SK-MEL-5 (cell line): ENCODE data around the gene ADAMTS7. TPM values are rescaled to one million over a fixed set of nuclear protein-coding genes. Genes with fewer than 3 reads are reported as not detected.
A peak's percentile ranks its signal among the peaks of the same experiment; 100 is the strongest.

Experiments
- DNase-seq: peaks from one replicate; pipeline ENCODE4 v3.0.0-alpha.2; 2016; ENCODE audit warnings: low read depth, low spot score
- in situ Hi-C: cut with HindIII; loops from 2 replicates; pipeline ENCODE4 v1.10.0; 2016; ENCODE audit warnings: low sequenced_read_pairs, high pct_unique_total_duplicates, low pct_unique_long_range_greater_than_20kb
- small RNA-seq, 2 experiments: library from RNA; depleted of rRNA; stranded (forward); fragments of <200 nt; gene quantifications; one replicate each; pipeline ENCODE3, GENCODE V24; 2014
- total RNA-seq: library from RNA; depleted of rRNA; stranded (reverse); fragments of >200 nt; shearing (Covaris generic); gene quantifications from 2 replicates; pipeline ENCODE4 v1.2.3, GENCODE V29; 2014; rRNA removed

Gene ADAMTS7
- total RNA-seq, 1 experiment from 2014 or later, result 2.0 TPM

DNA sequence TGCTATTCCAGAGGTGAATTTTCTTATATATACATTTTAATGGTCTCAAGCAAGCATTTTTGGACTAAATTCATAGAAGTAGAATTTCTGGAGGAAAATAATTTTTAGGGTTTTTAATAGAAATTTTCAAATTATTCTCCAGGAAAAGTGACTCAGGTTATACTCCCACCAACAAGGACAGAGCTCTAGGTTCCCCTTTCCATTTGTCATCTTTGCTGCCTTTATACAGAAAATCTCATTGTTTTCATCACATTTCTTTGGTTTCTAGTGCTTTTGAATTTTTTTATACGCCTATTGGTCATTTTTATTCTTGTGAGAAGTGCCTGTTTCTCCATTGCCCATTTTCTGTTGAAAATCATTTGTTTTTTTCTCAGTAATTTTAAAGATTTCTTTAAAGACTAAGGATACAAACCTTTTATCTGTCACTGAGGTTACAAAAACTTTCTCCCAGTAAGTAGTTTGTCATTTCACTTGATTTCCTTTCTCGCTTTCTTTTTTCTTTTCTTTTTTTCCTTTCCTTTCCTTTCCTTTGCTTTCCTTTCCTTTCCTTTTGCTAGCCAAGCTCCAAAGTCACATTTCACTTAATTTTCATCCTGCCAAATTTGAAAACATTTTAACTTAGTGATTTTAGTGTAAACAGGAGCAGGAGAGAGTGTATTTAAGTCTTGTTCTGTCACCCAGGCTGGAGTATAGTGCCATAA, 93.2 kb downstream of the ADAMTS7 start:
- in situ Hi-C loops, result no loop called here
- DNase-seq, result no peak

DNA sequence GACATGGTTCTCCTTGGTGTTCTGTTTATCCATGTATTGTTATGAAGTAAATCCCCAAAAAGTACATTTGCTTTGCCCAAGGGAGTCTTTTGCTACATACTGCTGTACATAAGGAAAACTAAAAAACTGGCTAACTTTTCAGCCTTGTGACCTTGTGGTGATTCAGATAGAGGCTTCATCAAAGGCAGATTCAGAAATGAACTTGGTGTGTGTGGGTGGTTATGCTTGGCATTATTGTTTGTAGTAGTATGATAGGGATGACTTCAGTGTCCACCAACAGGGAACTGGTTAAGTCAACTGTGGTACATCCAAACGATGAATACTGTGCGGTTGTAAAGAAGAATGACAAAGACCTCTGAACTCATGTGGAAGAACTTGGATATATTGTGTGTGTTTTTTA, 94.6 kb downstream of the ADAMTS7 start:
- in situ Hi-C loops, result no loop called here
- peak; percentile 69 for DNase-seq

DNA sequence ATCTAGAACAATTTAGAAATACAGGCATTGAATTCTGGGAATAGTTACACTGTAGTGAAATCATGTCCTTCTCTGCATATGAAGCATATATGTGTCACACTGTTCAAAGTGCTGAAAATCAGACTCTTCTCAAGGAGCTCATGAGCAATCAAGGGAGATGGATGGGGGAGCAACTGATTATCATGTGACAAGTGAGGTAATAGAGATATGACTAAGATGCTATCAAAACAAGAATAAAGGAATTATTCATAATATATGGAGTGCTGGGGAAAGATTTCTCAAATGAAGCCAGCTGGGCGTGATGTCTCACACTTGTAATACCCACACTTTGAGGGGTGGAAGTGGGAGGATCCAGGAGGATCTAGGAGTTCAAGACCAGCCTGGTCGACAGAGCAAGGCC, 95.3 kb downstream of the ADAMTS7 start:
- in situ Hi-C loops, result no loop called here
- DNase-seq, result peak; percentile 86

DNA sequence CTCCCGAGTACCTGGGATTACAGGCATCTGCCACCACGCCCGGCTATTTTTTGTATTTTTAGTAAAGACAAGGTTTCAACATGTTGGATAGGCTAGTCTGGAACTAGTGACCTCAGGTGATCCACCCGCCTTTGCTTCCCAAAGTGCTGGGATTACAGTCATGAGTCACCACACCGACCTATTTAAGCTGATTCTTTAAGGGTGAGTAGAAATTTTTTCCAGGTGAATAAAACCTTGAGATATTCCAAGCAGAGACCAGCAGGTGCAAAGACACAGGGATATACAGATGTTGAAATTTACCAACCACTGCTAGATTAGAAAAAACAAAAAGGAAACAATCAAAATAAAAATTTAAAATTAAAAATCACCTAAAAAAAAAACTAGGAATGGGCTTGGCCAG, 95.8 kb downstream of the ADAMTS7 start:
- in situ Hi-C loops, result no loop called here
- DNase-seq, result no peak

DNA sequence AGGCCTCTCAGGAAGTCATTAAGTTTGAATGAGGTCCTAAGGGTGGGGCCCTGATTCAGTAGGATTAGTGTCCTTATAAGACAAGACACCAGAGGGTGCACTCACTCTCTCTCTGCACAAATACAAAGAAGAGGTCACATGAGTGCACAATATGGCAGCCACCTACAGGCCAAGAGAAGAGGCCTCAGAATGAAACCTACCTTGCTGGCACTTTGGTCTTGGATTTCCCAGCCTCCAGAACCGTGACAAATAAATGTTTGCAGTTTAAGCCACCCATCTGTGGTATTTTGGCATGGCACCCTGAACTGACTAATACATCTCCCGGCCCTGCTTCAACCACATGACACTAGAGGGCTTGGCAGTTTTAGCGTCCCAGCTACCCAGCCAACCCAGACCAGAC, 96.4 kb downstream of the ADAMTS7 start:
- DNase-seq, result peak; percentile 75
- in situ Hi-C loops, result no loop called here

DNA sequence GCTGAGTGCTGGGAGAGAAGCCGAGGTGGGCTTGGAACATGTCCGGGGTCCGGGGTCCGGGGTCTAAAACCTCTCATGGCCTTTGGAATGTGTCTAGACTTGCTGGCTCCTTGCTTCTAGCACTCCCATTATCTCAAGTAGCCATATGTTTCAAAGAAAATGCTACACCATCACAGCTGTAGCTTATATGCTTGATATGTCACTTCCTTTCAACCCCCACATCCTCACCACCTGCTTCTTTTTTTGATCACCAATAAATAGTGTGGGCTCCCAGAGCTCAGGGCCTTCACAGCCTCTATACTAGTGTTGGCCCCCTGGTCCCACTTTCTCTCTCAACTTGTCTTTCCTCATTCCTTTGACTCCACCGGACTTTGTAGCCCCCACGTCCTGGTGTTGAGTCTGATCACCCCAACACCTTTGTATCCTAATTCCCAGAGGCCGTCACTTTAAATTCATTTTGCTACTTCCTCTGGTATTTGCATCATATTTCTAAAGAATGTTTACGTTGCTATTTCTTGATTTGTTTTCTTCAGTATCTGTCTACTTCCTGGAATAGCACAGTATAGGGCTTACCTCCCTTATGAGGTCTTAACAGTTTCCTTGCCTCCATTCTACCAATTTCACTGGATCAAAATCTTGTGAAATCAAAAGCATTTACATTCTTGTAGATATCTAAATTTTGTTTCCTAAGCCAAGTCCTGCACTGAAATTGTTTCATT, 98.3 kb downstream of the ADAMTS7 start:
- in situ Hi-C loops, result no loop called here
- DNase-seq, result no peak

DNA sequence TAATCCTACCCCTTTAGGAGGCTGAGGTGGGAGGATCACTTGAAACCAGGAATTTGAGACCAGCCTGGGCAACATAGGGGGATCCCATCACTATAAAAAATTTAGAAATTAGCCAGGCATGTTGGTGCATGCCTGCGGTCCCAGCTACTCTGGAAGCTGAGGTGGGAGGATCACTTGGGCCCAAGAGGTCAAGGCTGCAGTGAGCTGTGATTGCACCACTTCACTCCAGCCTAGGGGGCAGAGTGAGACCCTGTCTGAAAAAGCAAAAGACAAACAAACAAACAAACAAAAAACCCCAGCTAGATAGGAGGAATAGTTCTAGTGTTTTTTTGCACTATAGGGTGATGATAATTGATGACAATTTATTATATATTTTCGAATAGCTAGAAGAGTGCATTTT, 99.6 kb downstream of the ADAMTS7 start:
- in situ Hi-C loops, result no loop called here
- DNase-seq, result no peak

DNA sequence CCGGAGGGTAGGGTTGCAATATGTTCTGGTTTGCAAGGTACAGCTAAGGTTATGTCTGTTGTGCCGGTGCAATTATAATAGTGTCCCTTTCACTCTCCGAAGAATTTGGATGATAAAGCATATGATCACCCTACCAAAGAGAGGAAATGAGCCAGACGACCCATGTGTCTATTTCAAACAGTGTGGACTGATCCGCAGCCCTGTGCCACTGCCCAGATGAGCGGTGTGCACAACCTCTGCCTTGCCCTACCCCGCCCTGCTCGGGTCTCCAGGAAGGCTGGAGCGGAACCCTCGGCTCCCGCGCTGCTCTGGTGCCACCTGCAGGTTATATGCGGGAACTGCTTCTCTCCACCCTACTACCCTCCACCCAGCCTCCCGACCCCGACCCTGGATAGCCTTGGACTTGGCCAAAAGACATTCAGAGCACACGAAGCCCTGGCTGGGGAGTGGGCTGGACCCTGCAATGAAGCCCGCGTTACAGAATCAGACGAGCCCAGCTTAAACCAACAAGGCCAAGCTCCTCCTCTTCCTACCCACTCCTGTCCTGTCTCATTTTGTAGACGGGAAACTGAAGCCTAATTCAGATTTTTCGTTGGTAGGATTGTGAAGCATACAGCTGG, 101.9 kb downstream of the ADAMTS7 start:
- in situ Hi-C loops, result no loop called here
- peak; percentile 74 for DNase-seq

Small RNAs within 50 kb of the gene (small RNA-seq; reads per million reads assigned to genes)
- gene AC022748.3, result 0 reads per million in 2 experiments

Other genes with a start within 250 kb of the ADAMTS7 start
- gene CHRNA5, start 245.9 kb downstream of the ADAMTS7 start, total RNA-seq, result 12.6 and 17.5 TPM in 2 replicates
- 0.74 and 2.1 TPM in 2 replicates for gene CHRNA3, start 190.5 kb downstream of the ADAMTS7 start, total RNA-seq
- 0.05 and 0.08 TPM in 2 replicates for gene CHRNB4, start 170.3 kb downstream of the ADAMTS7 start, total RNA-seq
- gene MORF4L1, start 61.4 kb upstream of the ADAMTS7 start, total RNA-seq, result 172 and 186 TPM in 2 replicates
- gene CTSH, start 133.6 kb upstream of the ADAMTS7 start, total RNA-seq, result 281 and 334 TPM in 2 replicates